Endothelial cell of umbilical vein (primary cell): ENCODE data around the gene ANAPC1.
"Not testable (repeated sequence)": the region's sequence is repeated elsewhere in the genome, so short reads cannot be mapped to it uniquely, and the experiment has no call there.

Experiments used
- EZH2 ChIP-seq: IDR thresholded peaks from 2 replicates; pipeline ENCODE4 v1.6.1; 2012; ENCODE audit warnings: borderline replicate concordance, low read depth, mild to moderate bottlenecking, moderate library complexity, low read length, inconsistent platforms; ENCODE audit not compliant: severe bottlenecking
- FOS ChIP-seq: IDR thresholded peaks from 2 replicates; pipeline ENCODE4 v1.6.1; 2011; ENCODE audit warnings: mild to moderate bottlenecking, low read length, moderate library complexity, borderline replicate concordance; ENCODE audit not compliant: insufficient read depth
- GATA2 ChIP-seq: IDR thresholded peaks from 2 replicates; pipeline ENCODE4 v1.7.0; 2011; ENCODE audit warnings: low read depth, mild to moderate bottlenecking, moderate library complexity, mixed read lengths, low read length; ENCODE audit not compliant: insufficient read length, insufficient read depth
- JUN ChIP-seq: IDR thresholded peaks from 2 replicates; pipeline ENCODE4 v1.6.1; 2011; ENCODE audit warnings: borderline replicate concordance, low read depth; ENCODE audit not compliant: insufficient read length, insufficient read depth
- MYC ChIP-seq: IDR thresholded peaks from one replicate; pipeline ENCODE4 v1.6.1; 2011; ENCODE audit warnings: mild to moderate bottlenecking, low read depth, low read length
- POLR2A ChIP-seq: IDR thresholded peaks from 2 replicates; pipeline ENCODE4 v1.6.1; 2012; ENCODE audit warnings: low read depth, mild to moderate bottlenecking, control low read depth, low read length
- POLR2AphosphoS5 ChIP-seq: IDR thresholded peaks from 2 replicates; pipeline ENCODE4 v1.6.1; 2012; ENCODE audit warnings: low read depth, mild to moderate bottlenecking, control low read depth, low read length, moderate library complexity; ENCODE audit not compliant: insufficient read depth
- TF ChIP-seq, protein P1 (sequence below), 2 donors: IDR thresholded peaks; 1 replicate in 1 of 2; 2 replicates in 1 of 2; pipeline ENCODE4 v1.5.1; 2011; ENCODE audit warnings: low read length in 2 of 2, mild to moderate bottlenecking in 2 of 2, moderate library complexity in 2 of 2, control low read depth in 1 of 2, inconsistent platforms in 1 of 2, low read depth in 1 of 2; ENCODE audit not compliant: insufficient read depth in 1 of 2; ENCODE audit errors: extremely low read depth in 1 of 2
- TF ChIP-seq, protein P2 (sequence below): IDR thresholded peaks from 2 replicates; pipeline ENCODE4 v1.6.1; 2011; ENCODE audit not compliant: insufficient read depth, insufficient read length

DNA sequence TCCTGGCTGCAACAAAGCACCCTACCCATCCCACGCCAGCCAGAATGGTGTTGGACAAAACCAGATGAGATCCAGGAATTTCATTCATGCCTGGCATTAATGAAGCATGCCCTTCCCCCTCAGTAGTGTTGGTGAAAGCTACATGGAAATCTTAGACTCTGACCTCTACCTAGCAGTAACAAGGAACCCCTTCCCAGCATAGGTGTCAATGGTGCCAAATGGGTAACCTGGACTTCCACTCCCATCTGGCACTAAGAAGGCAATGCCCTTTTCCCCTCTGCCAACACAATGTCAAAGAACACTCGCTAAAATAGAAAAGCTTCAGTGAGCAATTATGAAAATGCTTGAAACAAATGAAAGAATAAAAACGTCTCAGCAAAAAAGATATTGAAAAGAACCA is 131.5 kb downstream of the ANAPC1 start:
- TF ChIP-seq, protein P1, sequence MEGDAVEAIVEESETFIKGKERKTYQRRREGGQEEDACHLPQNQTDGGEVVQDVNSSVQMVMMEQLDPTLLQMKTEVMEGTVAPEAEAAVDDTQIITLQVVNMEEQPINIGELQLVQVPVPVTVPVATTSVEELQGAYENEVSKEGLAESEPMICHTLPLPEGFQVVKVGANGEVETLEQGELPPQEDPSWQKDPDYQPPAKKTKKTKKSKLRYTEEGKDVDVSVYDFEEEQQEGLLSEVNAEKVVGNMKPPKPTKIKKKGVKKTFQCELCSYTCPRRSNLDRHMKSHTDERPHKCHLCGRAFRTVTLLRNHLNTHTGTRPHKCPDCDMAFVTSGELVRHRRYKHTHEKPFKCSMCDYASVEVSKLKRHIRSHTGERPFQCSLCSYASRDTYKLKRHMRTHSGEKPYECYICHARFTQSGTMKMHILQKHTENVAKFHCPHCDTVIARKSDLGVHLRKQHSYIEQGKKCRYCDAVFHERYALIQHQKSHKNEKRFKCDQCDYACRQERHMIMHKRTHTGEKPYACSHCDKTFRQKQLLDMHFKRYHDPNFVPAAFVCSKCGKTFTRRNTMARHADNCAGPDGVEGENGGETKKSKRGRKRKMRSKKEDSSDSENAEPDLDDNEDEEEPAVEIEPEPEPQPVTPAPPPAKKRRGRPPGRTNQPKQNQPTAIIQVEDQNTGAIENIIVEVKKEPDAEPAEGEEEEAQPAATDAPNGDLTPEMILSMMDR (IDR thresholded peaks at IDR 0.05; ENCODE audit: extremely low read depth in 1 of 2, insufficient read depth in 1 of 2, low read depth in 1 of 2, low read length in 2 of 2), result not testable (repeated sequence)
- TF ChIP-seq POLR2A, EZH2, POLR2AphosphoS5, JUN, FOS, GATA2, MYC: not testable (repeated sequence)
- TF ChIP-seq, protein P2, sequence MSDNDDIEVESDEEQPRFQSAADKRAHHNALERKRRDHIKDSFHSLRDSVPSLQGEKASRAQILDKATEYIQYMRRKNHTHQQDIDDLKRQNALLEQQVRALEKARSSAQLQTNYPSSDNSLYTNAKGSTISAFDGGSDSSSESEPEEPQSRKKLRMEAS, result not testable (repeated sequence)
